22Rv1 (cell line): Measurements from ENCODE around the gene ZNHIT6.

Experiments used
- ZFX ChIP-seq: fragments of 450-650 bp; IDR thresholded peaks from 2 replicates; pipeline ENCODE4 v1.6.1; 2017; ENCODE audit warnings: antibody characterized with exemption, borderline replicate concordance
- TF ChIP-seq, protein P1 (sequence below): fragments of 450-650 bp; IDR thresholded peaks from 2 replicates; pipeline ENCODE4 v1.5.1; 2017; ENCODE audit warnings: mild to moderate bottlenecking

DNA sequence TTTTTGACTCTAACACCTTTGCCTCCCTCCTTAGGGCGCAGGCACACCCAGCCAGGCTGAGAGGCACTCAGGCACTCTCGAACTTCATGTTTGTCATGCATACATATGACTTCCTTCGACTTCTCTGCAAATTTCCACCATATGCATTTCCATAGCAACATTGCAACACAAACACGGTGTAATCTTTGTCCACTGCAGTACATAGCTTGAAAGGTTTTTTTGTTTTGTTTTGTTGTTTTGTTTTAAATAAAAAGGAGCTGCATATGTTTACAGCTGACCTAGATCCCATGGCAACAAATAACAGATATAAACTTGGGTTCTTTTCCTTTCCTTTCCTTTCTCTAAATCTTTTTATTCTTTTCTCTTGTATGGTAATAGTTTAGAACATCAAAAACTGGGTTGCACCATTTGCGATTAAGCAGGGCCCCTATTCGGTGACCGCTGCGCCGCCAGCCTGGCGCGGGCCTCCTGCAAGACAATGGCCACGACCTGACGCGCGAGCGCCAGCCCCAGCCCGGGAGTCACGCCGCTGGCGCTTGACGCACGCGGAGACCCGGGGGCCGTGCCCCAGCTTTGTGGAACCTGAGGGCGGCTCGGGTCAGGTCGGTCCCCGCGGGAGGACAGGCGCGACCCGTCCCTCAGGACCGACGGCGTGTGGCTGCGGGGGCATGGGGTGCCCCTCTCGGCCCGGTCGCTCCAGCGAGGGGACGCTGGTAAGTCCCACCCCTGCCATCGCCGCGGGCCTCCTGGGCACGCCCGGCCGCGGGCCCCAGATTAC is 92.5 kb downstream of the ZNHIT6 start:
- TF ChIP-seq, protein P1, sequence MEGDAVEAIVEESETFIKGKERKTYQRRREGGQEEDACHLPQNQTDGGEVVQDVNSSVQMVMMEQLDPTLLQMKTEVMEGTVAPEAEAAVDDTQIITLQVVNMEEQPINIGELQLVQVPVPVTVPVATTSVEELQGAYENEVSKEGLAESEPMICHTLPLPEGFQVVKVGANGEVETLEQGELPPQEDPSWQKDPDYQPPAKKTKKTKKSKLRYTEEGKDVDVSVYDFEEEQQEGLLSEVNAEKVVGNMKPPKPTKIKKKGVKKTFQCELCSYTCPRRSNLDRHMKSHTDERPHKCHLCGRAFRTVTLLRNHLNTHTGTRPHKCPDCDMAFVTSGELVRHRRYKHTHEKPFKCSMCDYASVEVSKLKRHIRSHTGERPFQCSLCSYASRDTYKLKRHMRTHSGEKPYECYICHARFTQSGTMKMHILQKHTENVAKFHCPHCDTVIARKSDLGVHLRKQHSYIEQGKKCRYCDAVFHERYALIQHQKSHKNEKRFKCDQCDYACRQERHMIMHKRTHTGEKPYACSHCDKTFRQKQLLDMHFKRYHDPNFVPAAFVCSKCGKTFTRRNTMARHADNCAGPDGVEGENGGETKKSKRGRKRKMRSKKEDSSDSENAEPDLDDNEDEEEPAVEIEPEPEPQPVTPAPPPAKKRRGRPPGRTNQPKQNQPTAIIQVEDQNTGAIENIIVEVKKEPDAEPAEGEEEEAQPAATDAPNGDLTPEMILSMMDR = no peak
- no peak for TF ChIP-seq ZFX
